Measurements from ENCODE around the gene TMC6.
"Not testable (repeated sequence)": the region's sequence is repeated elsewhere in the genome, so short reads cannot be mapped to it uniquely, and the experiment has no call there.

Gene TMC6

GRCh38 chr17:78124081-78124835, 4.3 kb downstream of the TMC6 start:
- no peak for DNase-seq (ENCODE audit: low read depth in 2 of 2)

- DNase-seq (ENCODE audit: low read depth in 2 of 2) = no peak
Measured at GRCh38 chr17:78123258-78123929, 5.2 kb downstream of the TMC6 start.

- no peak for DNase-seq (ENCODE audit: low read depth in 2 of 2)
Measured at GRCh38 chr17:78122931-78123249, 5.7 kb downstream of the TMC6 start.

- no peak for DNase-seq (ENCODE audit: low read depth in 2 of 2)
Measured at GRCh38 chr17:78122216-78122930, 6.2 kb downstream of the TMC6 start.

GRCh38 chr17:78121801-78122215, 6.7 kb downstream of the TMC6 start:
- DNase-seq (ENCODE audit: low read depth in 2 of 2) = no peak

- no peak for DNase-seq (ENCODE audit: low read depth in 2 of 2)
Measured at GRCh38 chr17:78120971-78121800, 7.4 kb downstream of the TMC6 start.

- no peak for DNase-seq (ENCODE audit: low read depth in 2 of 2)
Measured at GRCh38 chr17:78120537-78120936, 8.0 kb downstream of the TMC6 start.

- DNase-seq (ENCODE audit: low read depth in 2 of 2) = no peak
Measured at GRCh38 chr17:78118801-78119241, 9.7 kb downstream of the TMC6 start.

GRCh38 chr17:78117027-78117981, 11.3 kb downstream of the TMC6 start:
- no peak for DNase-seq (ENCODE audit: low read depth in 2 of 2)

GRCh38 chr17:78116411-78116810, 12.1 kb downstream of the TMC6 start:
- DNase-seq (ENCODE audit: low read depth in 2 of 2) = no peak

- not testable (repeated sequence) for DNase-seq (ENCODE audit: low read depth in 2 of 2)
Measured at GRCh38 chr17:78115803-78116202, 12.8 kb downstream of the TMC6 start.

- no peak for DNase-seq (ENCODE audit: low read depth in 2 of 2)
Measured at GRCh38 chr17:78114831-78115723, 13.5 kb downstream of the TMC6 start.

- no peak for DNase-seq (ENCODE audit: low read depth in 2 of 2)
Measured at GRCh38 chr17:78113804-78114785, 14.5 kb downstream of the TMC6 start.

- DNase-seq (ENCODE audit: low read depth in 2 of 2) = peak; percentile 69 to 81
Measured at GRCh38 chr17:78112518-78113471, 15.8 kb downstream of the TMC6 start.

- DNase-seq (ENCODE audit: low read depth in 2 of 2) = no peak
Measured at GRCh38 chr17:78111727-78112517, 16.6 kb downstream of the TMC6 start.

GRCh38 chr17:78111016-78111726, 17.4 kb downstream of the TMC6 start:
- no peak for DNase-seq (ENCODE audit: low read depth in 2 of 2)
